K562 (cell line): Measurements from ENCODE around the gene LGALS3BP. TPM values are rescaled to one million over a fixed set of nuclear protein-coding genes. Genes with fewer than 3 reads are reported as not detected.

ENCODE experiments used
- ATAC-seq: fragments of 200-7000 bp; cut with Tn5 transposase; 3 replicates; pipeline ENCODE4 v1.9.1; 2020; ENCODE audit warnings: moderate library complexity
- BruUV-seq: library from RNA; stranded (reverse); fragments of 400-500 nt; replicated peaks from 2 replicates; lab custom pipeline; 2021; lab: Mats Ljungman, UMichigan
- CTCF ChIA-PET: fragments of 300-600 bp; formaldehyde crosslinking; extraction: SDS; loops from one replicate; lab custom pipeline; 2021; ENCODE audit warnings: low intra/inter-chr PET ratio; lab: Yijun Ruan, JAX
- POLR2A ChIA-PET: fragments of 300-600, 350-650 bp; sonication (Branson Sonifier 250); formaldehyde crosslinking; extraction: SDS; loops from one replicate; lab custom pipeline; 2021; ENCODE audit warnings: antibody characterized with exemption, inconsistent platforms; lab: Yijun Ruan, JAX
- DNase-seq, 4 experiments: peaks; one replicate each; pipeline versions ENCODE4 v3.0.0 to v3.0.0-alpha.2; 2011 to 2018; ENCODE audit warnings: low spot score in 3 of 4, mixed read lengths in 3 of 4; ENCODE audit errors: extremely low read depth in 1 of 4
- FAIRE-seq: peaks from 2 replicates; lab custom pipeline; 2011; peaks lifted over from hg19 to GRCh38; lab: Jason Lieb, UNC
- H2AFZ ChIP-seq: 2 replicates; pipeline ENCODE4 v1.6.0; 2011; ENCODE audit warnings: low read depth, low read length, control low read depth, inconsistent platforms
- H3K27ac ChIP-seq: fragments of 200-600 bp; 3 replicates; pipeline ENCODE4 v1.8.0; 2011; ENCODE audit warnings: low read depth, mild to moderate bottlenecking, control low read depth, inconsistent platforms, low read length, moderate library complexity, mixed read lengths; ENCODE audit errors: extremely low read depth
- H3K27me3 ChIP-seq, 2 experiments: fragments of 300-600 bp in 1 of 2; 2 replicates in 1 of 2; 3 replicates in 1 of 2; pipeline versions ENCODE4 v1.6.0 to v1.8.0; 2011; ENCODE audit warnings: inconsistent platforms in 2 of 2, low read length in 2 of 2, mild to moderate bottlenecking in 1 of 2, mixed read lengths in 1 of 2, moderate library complexity in 1 of 2; ENCODE audit not compliant: control insufficient read depth in 2 of 2, insufficient read depth in 2 of 2
- H3K36me3 ChIP-seq: fragments of 300-600 bp; 3 replicates; pipeline ENCODE4 v1.8.0; 2011; ENCODE audit warnings: mild to moderate bottlenecking, low read length, inconsistent platforms; ENCODE audit not compliant: control insufficient read depth, insufficient read depth
- H3K4me1 ChIP-seq, 2 experiments: fragments of 200-600 bp in 1 of 2; replicated peaks in 1 of 2; 2 replicates in 1 of 2; 3 replicates in 1 of 2; pipeline versions ENCODE4 v1.5.1 to v1.8.0; 2011; ENCODE audit warnings: inconsistent platforms in 2 of 2, low read length in 2 of 2, mild to moderate bottlenecking in 1 of 2, mixed read lengths in 1 of 2, moderate library complexity in 1 of 2; ENCODE audit not compliant: control insufficient read depth in 2 of 2, insufficient read depth in 2 of 2
- H3K4me2 ChIP-seq: 2 replicates; pipeline ENCODE4 v1.6.1; 2011; ENCODE audit warnings: low read length, control low read depth, inconsistent platforms, mixed read lengths; ENCODE audit not compliant: insufficient read depth
- H3K4me3 ChIP-seq: fragments of 200-600 bp; sonication (generic), shearing (Covaris generic); 2 replicates; pipeline ENCODE4 v1.5.1; 2016; ENCODE audit warnings: control low read depth, inconsistent platforms
- H3K79me2 ChIP-seq: fragments of 200-600 bp; 3 replicates; pipeline ENCODE4 v1.8.0; 2011; ENCODE audit warnings: low read length, inconsistent platforms; ENCODE audit not compliant: control insufficient read depth, insufficient read depth
- H3K9ac ChIP-seq, 2 experiments: 2 replicates each; pipeline versions ENCODE4 v1.6.0 to v1.6.1; 2011; ENCODE audit warnings: low read depth in 2 of 2, low read length in 2 of 2, control low read depth in 1 of 2, inconsistent platforms in 1 of 2, mild to moderate bottlenecking in 1 of 2, mixed read lengths in 1 of 2; ENCODE audit not compliant: insufficient read depth in 1 of 2
- H3K9me1 ChIP-seq: one replicate; pipeline ENCODE4 v1.6.0; 2011; ENCODE audit warnings: inconsistent platforms, mild to moderate bottlenecking, low read length, moderate library complexity; ENCODE audit not compliant: control insufficient read depth, insufficient read depth
- H3K9me3 ChIP-seq: replicated peaks from 2 replicates; pipeline ENCODE4 v1.5.1; 2011; ENCODE audit warnings: low read depth, low read length, inconsistent platforms; ENCODE audit not compliant: control insufficient read depth, insufficient read depth
- H4K20me1 ChIP-seq: replicated peaks from 2 replicates; pipeline ENCODE4 v1.6.1; 2011; ENCODE audit warnings: low read length, inconsistent platforms, mixed read lengths; ENCODE audit not compliant: control insufficient read depth, insufficient read depth
- BHLHE40 ChIP-seq: IDR thresholded peaks from 2 replicates; pipeline ENCODE4 v1.6.1; 2011; ENCODE audit warnings: low read length, improper control_type of control experiment
- MAX ChIP-seq: sonication (generic); formaldehyde crosslinking; IDR thresholded peaks from 2 replicates; pipeline ENCODE4 v1.9.0; 2022; ENCODE audit warnings: mild to moderate bottlenecking, missing genetic modification reagents
- MEF2D ChIP-seq: conservative IDR thresholded peaks from 2 replicates; pipeline ENCODE4 v1.6.1; 2016; ENCODE audit warnings: low read depth, missing genetic modification characterization, missing compliant biosample characterization
- MYC ChIP-seq, 2 experiments: fragments of 250-450 bp in 1 of 2; sonication (Bioruptor Pico) in 1 of 2; IDR thresholded peaks; 2 replicates each; pipeline versions ENCODE4 v1.5.1 to v1.6.1; 2012 to 2021; ENCODE audit warnings: low read depth in 2 of 2, borderline replicate concordance in 1 of 2, improper control_type of control experiment in 1 of 2, low read length in 1 of 2, mild to moderate bottlenecking in 1 of 2, moderate library complexity in 1 of 2
- PRDM10 ChIP-seq: fragments of 450-650 bp; IDR thresholded peaks from 2 replicates; pipeline ENCODE4 v1.6.1; 2018; ENCODE audit not compliant: partially characterized antibody
- ZBTB49 ChIP-seq: sonication (generic); formaldehyde crosslinking; IDR thresholded peaks from 2 replicates; pipeline ENCODE4 v1.8.0; 2022; ENCODE audit warnings: missing genetic modification reagents, mild to moderate bottlenecking, borderline replicate concordance
- ZNF561 ChIP-seq: fragments of 450-650 bp; formaldehyde crosslinking; conservative IDR thresholded peaks from 2 replicates; pipeline ENCODE4 v1.4.0; 2020; ENCODE audit warnings: mild to moderate bottlenecking, moderate library complexity
- WGBS: fragments of 100-300 bp; shearing (Covaris generic); methylation state at CpG from one replicate; pipeline ENCODE4 v1.1.6; 2016; ENCODE audit warnings: low coverage, mixed read lengths; ENCODE audit not compliant: insufficient coverage; ENCODE audit errors: missing lambda C conversion rate; 5-methylcytosine and 5-hydroxymethylcytosine counted together
- in situ Hi-C: fragments of 300-500 bp; cut with MboI; formaldehyde crosslinking; loops from 4 replicates; pipeline ENCODE4 v1.15.0; 2018; ENCODE audit warnings: inconsistent platforms, mixed read lengths
- intact Hi-C: fragments of 100-400 bp; cut with micrococcal nuclease; formaldehyde crosslinking; loops from 2 replicates; pipeline ENCODE4 v1.14.2; 2022
- polyA plus RNA-seq, 8 experiments: library from polyadenylated mRNA; depleted of rRNA in 4 of 8; stranded (reverse) in 5 of 8; unstranded in 3 of 8; fragments of >200 nt; fragmentation: Nextera tagmentation in 2 of 8; fragmentation: Illumina TruSeq in 1 of 8; extraction: Ambion mirVana in 2 of 8; extraction: Trizol in 1 of 8; gene quantifications; 2 replicates each; pipeline versions ENCODE4 v1.2.1 to v1.2.3, GENCODE V29; 2011 to 2014; ENCODE audit warnings: inconsistent platforms in 1 of 8, missing spikeins in 1 of 8
- total RNA-seq, 7 experiments: library from RNA; depleted of rRNA in 6 of 7; stranded (reverse); fragments of >200 nt in 6 of 7; fragmentation: Illumina TruSeq in 2 of 7; extraction: Trizol in 2 of 7; gene quantifications; 2 replicates each; pipeline versions ENCODE4 v1.2.1 to v1.2.3, GENCODE V29; 2011 to 2021; ENCODE audit warnings: low replicate concordance in 1 of 7
- TF ChIP-seq, protein P1 (sequence below): fragments of 200-800 bp; sonication (Bioruptor generic); IDR thresholded peaks from 2 replicates; pipeline ENCODE4 v1.6.1; 2017; ENCODE audit warnings: missing genetic modification characterization, missing compliant biosample characterization
- TF ChIP-seq, protein P2 (sequence below), 2 experiments: fragments of 450-650 bp; conservative IDR thresholded peaks; 2 replicates each; pipeline ENCODE4 v1.6.1; 2017; ENCODE audit warnings: mild to moderate bottlenecking in 2 of 2, moderate library complexity in 2 of 2

Gene LGALS3BP
- total and polyA plus RNA-seq, 9 of the 15 experiments (the other 6 are each of a cell fraction or from before 2014, with no cell fraction given) = 0.39 to 5.3 (median 3.2) TPM

- FAIRE-seq (no peak), DNase-seq (no peak), ATAC-seq (no peak)
- peaks cover 38 to 85% of the 10 kb centered on the region in 2 experiments for H3K27me3 ChIP-seq
- no peak overlapping the region for H2AFZ ChIP-seq
- in situ Hi-C loops = loop anchor here (5.0 kb wide), 1 partner anchor 84 kb away; no protein-coding TSS in a partner anchor
- H3K9me1 ChIP-seq = no peaks in the 10 kb centered on the region
- ChIA-PET CTCF (no interaction called here), POLR2A (interaction anchor here (0.6 to 2.0 kb wide), 4 partner anchors 9 to 544 kb away, joined by 3 to 6 read pairs (median 3); no protein-coding TSS in a partner anchor)
- no peak overlapping the region for H3K4me2 ChIP-seq
- 2% methylated on average over 26 of the region's 26 CpGs for WGBS
- no peak overlapping the region for H3K4me3 ChIP-seq
- H4K20me1 ChIP-seq = 0 out of 2 replicates have a peak, but pooled peaks cover 3% of the 10 kb centered on the region
- H3K9ac ChIP-seq = peak overlapping the region in 1 of 2 experiments; percentile 52; a peak in 1 of 4 replicates
- no peaks in the 10 kb centered on the region for H3K9me3 ChIP-seq
- intact Hi-C loops = no loop called here
- BruUV-seq = no TSS peak
- peaks cover 0 to 16% of the 10 kb centered on the region in 2 experiments; a peak in 2 of 5 replicates for H3K4me1 ChIP-seq
- no peaks in the 10 kb centered on the region for H3K79me2 ChIP-seq
- no peaks in the 10 kb centered on the region for H3K36me3 ChIP-seq
- no peak overlapping the region for H3K27ac ChIP-seq
- TF ChIP-seq MAX (peak; percentile 47; the same call in 1 of the 2 replicates), PRDM10 (peak; percentile 91), MEF2D (tag) (no peak), MYC (IDR thresholded peaks at IDR 0.05; ENCODE audit: low read depth, low read length) (0 out of 2 replicates have a peak, but pooled peaks have one; percentile 22), MYC (CRISPR knock-in tag; IDR thresholded peaks at IDR 0.05; ENCODE audit: borderline replicate concordance, low read depth) (no peak), ZBTB49 (CRISPR knock-in tag) (no peak), ZNF561 (no peak), BHLHE40 (peak; percentile 85)
- TF ChIP-seq, protein P1, sequence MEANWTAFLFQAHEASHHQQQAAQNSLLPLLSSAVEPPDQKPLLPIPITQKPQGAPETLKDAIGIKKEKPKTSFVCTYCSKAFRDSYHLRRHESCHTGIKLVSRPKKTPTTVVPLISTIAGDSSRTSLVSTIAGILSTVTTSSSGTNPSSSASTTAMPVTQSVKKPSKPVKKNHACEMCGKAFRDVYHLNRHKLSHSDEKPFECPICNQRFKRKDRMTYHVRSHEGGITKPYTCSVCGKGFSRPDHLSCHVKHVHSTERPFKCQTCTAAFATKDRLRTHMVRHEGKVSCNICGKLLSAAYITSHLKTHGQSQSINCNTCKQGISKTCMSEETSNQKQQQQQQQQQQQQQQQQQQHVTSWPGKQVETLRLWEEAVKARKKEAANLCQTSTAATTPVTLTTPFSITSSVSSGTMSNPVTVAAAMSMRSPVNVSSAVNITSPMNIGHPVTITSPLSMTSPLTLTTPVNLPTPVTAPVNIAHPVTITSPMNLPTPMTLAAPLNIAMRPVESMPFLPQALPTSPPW (CRISPR knock-in tag) = peak; percentile 24; the same call in 1 of the 2 replicates
- TF ChIP-seq, protein P2, sequence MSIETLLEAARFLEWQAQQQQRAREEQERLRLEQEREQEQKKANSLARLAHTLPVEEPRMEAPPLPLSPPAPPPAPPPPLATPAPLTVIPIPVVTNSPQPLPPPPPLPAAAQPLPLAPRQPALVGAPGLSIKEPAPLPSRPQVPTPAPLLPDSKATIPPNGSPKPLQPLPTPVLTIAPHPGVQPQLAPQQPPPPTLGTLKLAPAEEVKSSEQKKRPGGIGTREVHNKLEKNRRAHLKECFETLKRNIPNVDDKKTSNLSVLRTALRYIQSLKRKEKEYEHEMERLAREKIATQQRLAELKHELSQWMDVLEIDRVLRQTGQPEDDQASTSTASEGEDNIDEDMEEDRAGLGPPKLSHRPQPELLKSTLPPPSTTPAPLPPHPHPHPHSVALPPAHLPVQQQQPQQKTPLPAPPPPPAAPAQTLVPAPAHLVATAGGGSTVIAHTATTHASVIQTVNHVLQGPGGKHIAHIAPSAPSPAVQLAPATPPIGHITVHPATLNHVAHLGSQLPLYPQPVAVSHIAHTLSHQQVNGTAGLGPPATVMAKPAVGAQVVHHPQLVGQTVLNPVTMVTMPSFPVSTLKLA (conservative IDR thresholded peaks at IDR 0.05) = 0 out of 4 replicates have a peak, but pooled peaks of 1 of the 2 experiments have one; percentile 17
These were observed 13.5 kb downstream of the LGALS3BP start for GRCh38 chr17:78966123-78966813.
